AG09309 (cell line): ENCODE measurements around the gene RBCK1.
"Not testable (repeated sequence)": the region's sequence is repeated elsewhere in the genome, so short reads cannot be mapped to it uniquely, and the experiment has no call there.

Source experiments
- DNase-seq: peaks from one replicate; pipeline ENCODE4 v3.0.0-alpha.2; 2010; ENCODE audit warnings: low read depth
- H3K4me3 ChIP-seq: 2 replicates; pipeline ENCODE4 v1.5.1; 2011; ENCODE audit warnings: mild to moderate bottlenecking, low read depth, low read length, moderate library complexity; ENCODE audit not compliant: control insufficient read depth
- TF ChIP-seq, protein P1 (sequence below): IDR thresholded peaks from 2 replicates; pipeline ENCODE4 v1.5.1; 2011; ENCODE audit warnings: mild to moderate bottlenecking, low read depth, low read length, inconsistent platforms; ENCODE audit not compliant: insufficient read depth, control insufficient read depth; ENCODE audit errors: missing control alignments

Gene RBCK1

DNA sequence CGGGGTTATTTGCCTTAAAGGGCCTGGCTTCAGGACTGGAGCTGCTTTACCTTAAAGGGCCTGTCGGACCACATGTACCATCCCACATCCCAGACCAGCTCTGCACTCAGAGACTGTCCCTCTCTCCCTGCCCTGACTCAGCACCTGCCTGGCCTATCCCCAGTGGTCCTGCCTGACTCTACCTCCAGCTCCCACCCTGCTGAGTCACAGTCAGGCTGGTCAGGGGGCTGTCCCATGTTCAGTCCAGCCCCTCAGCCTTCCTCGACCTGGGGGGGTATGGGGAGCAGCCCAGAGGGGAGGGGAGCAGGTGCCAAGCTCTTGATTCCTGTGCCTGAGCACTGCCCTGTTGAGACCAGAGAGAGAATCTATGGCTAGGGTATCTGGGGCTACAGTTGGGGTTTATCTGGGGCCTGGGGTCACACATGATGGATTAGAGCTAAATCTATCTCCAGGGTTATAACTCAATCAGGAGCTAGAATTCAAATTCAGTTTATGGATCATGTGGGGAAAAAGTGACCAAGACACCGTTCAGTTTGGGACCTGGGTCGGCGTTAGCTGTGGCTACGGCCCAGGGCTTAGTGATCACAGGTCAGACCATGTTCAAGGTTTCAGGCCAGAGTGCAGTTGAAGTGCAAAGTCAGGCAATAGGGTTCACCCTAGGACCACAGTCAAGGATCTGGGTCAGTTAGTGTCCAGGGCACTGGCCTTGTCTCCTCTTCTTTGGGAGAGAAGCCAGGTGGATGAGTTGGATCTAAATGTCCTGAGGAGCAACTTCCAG, 36.9 kb upstream of the RBCK1 start:
- H3K4me3 ChIP-seq = no peak overlapping the region
- TF ChIP-seq, protein P1, sequence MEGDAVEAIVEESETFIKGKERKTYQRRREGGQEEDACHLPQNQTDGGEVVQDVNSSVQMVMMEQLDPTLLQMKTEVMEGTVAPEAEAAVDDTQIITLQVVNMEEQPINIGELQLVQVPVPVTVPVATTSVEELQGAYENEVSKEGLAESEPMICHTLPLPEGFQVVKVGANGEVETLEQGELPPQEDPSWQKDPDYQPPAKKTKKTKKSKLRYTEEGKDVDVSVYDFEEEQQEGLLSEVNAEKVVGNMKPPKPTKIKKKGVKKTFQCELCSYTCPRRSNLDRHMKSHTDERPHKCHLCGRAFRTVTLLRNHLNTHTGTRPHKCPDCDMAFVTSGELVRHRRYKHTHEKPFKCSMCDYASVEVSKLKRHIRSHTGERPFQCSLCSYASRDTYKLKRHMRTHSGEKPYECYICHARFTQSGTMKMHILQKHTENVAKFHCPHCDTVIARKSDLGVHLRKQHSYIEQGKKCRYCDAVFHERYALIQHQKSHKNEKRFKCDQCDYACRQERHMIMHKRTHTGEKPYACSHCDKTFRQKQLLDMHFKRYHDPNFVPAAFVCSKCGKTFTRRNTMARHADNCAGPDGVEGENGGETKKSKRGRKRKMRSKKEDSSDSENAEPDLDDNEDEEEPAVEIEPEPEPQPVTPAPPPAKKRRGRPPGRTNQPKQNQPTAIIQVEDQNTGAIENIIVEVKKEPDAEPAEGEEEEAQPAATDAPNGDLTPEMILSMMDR = no peak
- DNase-seq = no peak

DNA sequence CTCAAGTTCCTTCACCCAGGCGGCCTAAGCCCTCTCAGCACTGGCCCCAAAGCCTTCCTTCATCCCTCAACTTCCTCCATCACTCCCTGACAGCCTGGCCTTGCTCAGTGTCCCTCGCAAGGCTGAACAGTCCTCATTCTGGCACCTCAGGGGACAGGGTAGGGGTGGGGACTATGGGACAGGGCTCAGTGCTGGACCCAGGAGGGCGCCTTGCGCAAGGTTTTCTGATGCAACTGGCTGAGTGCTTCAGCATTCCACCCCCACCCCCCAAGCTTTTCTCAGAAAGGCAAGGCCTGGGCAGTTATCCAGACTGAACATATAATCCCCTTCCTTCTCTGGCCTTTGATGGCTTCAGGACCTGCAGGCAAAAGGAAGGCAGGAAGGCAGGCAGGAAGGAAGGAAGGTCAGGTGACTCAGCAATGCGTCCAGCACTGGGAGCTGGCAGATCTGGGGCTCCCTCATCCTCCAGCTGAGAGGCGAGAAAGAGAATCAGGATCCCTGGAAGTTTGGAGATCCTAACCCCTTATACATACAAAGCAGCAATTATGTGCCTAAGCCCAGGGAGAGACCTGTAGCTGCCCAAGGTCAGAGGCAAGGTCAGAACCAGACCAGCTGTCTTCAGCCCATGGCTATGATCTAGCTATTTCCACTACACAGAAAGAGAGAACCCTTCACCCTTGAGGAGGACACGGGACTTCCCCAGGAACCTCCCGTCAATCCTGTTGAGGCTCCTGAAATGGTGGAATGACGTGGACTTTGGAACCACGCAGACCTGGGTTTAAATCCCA, 36.1 kb upstream of the RBCK1 start:
- TF ChIP-seq, protein P1 = no peak
- H3K4me3 ChIP-seq = no peak overlapping the region

DNA sequence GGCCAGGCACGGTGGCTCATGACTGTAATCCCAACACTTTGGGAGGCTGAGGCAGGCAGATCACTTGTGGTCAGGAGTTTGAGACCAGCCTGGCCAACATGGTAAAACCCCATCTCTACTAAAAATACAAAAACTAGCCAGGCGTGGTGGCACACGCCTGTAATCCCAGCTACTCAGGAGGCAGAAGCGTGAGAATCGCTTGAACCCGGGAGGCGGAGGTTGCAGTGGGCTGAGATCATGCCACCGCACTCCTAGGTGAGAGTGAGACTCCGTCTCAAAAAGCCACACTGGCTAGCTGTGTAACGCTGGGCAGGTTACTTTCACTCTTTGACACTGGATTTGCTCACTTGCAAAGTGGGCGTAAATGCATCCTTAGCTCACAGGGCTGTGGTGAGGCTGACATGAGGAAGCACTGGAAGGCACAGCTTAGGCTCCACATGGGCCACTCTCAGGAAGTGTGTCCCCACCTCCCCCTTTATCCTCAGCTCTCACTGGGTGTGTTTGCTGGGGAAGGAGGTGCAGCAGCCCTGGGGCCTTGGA, 35.5 kb upstream of the RBCK1 start:
- not testable (repeated sequence) for DNase-seq

More for the DNA sequence above, 36.1 kb upstream of the RBCK1 start:
- DNase-seq = peak; percentile 66

DNA sequence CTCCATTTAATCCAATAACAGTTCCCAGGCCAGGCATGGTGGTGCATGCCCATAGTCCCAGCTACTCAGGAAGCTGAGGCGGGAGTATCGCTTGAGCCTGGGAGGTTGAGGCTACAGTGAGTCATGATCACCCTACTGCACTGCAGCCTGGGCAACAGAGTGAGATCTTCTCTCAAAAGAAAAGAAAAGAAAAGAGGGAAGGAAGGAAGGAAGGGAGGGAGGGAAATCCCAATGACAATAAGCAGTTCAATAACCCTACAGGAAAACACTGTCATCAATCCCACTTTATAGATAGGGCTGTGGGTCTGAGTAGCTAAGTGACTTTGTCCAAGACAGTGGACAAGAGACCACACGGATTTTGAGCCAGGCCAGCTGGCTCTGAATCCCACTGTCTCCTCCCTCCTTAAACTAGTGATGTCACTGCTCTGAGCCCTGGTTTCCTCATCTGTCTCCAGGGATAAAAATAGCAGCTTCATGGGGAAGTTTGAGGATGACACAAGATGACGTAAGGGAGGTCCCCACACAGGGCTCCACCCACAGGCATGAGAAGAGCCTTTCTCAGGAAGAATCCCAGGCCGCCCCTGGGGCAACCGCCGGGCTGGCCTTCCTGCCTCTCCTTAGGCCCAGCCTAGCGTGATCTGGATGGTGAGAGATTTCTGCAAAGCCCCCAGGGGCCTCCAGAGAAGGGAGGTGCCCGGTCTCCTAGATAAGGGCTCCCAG, 34.8 kb upstream of the RBCK1 start:
- no peak for DNase-seq

More for the DNA sequence above, 35.5 kb upstream of the RBCK1 start:
- H3K4me3 ChIP-seq = not testable (repeated sequence)

DNA sequence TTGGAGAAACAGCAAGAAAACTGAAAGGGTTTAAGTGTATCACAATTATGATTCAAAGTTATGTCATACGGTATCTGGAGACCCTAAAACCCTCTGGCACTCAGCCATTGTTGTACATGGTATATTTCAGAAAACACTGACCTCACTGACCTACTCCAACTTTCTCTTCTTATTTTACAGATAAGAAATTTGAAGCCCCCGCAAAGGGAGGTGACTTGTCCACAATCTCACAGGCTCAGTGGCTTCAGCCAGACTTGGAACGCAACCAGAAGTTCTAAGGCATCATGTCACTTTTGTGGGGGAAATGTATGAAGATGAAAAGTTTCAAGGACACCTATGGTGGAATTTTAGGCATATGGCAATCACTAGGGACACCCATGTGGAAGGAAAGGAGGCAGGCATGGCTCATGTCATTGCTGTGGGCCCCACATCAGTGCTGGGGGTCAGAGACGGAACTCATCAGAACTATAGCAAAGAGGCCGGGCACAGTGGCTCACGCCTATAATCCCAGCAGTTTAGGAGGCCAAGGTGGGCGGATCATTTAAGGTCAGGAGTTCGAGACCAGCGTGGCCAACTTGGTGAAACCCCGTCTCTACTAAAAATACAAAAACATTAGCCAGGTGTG, 32.7 kb upstream of the RBCK1 start:
- DNase-seq = no peak
- TF ChIP-seq, protein P1 = no peak
- H3K4me3 ChIP-seq = no peak overlapping the region

More for the DNA sequence above, 34.8 kb upstream of the RBCK1 start:
- H3K4me3 ChIP-seq = no peak overlapping the region
- TF ChIP-seq, protein P1 = no peak

DNA sequence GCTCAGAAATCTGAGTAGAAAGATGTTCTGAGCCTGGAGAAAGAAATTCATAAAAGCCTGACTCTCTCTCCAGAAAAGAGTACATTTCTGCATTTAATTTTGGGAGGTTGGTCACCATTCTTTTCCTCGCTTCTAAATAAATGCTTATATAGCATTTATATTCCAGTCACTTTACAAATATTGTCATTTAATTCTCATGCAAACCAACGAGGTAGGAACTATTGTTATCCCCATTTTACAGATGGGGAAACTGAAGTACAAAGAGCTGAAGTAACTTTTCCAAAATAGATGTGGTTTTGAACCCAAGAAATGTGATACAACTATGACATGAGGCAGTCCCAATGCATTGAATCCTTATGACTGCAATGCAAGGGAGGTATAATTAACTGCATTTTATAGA, 32.0 kb upstream of the RBCK1 start:
- H3K4me3 ChIP-seq = no peak overlapping the region
- TF ChIP-seq, protein P1 = no peak
- DNase-seq = no peak
